Coronary artery (tissue), 2 donors: ENCODE results near the gene STIMATE.

Source experiments
- DNase-seq: peaks from one replicate; pipeline ENCODE4 v3.0.0-alpha.2; 2017; ENCODE audit warnings: low spot score
- H3K27ac ChIP-seq, 2 donors: fragments of 200-600 bp; sonication (generic); one replicate each; pipeline ENCODE4 v1.5.1; 2016 to 2019
- H3K4me3 ChIP-seq: fragments of 200-600 bp; sonication (generic); 2 replicates; pipeline ENCODE4 v1.5.1; 2016; ENCODE audit warnings: mild to moderate bottlenecking, moderate library complexity
- TF ChIP-seq, protein P1 (sequence below): fragments of 200-600 bp; sonication (generic); IDR thresholded peaks from one replicate; pipeline ENCODE4 v1.5.1; 2019; ENCODE audit warnings: antibody characterized with exemption

The STIMATE gene

DNA sequence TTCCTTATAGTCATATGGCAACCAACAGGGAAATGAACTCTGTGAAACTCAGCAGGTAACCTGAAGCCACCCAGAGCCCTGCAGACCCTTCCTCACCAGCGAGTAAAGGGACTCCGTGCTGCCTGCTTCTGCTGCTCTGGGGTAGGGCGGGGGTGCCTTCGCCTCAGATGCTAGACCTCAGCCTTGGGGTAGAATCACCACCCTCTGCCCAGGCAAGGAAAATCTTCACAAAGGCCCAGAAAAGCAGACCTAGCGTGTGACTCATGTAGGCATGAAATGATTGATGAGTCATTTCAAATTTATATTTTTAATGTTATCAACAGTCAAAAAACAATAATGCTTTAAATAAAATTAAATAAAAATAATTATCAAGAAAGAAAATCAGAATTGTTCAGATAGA, 6.6 kb downstream of the STIMATE start:
- H3K4me3 ChIP-seq: no peak overlapping the region
- H3K27ac ChIP-seq: peak overlapping the region; percentile 2 to 4
- no peak for DNase-seq
- TF ChIP-seq, protein P1, sequence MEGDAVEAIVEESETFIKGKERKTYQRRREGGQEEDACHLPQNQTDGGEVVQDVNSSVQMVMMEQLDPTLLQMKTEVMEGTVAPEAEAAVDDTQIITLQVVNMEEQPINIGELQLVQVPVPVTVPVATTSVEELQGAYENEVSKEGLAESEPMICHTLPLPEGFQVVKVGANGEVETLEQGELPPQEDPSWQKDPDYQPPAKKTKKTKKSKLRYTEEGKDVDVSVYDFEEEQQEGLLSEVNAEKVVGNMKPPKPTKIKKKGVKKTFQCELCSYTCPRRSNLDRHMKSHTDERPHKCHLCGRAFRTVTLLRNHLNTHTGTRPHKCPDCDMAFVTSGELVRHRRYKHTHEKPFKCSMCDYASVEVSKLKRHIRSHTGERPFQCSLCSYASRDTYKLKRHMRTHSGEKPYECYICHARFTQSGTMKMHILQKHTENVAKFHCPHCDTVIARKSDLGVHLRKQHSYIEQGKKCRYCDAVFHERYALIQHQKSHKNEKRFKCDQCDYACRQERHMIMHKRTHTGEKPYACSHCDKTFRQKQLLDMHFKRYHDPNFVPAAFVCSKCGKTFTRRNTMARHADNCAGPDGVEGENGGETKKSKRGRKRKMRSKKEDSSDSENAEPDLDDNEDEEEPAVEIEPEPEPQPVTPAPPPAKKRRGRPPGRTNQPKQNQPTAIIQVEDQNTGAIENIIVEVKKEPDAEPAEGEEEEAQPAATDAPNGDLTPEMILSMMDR: no peak

DNA sequence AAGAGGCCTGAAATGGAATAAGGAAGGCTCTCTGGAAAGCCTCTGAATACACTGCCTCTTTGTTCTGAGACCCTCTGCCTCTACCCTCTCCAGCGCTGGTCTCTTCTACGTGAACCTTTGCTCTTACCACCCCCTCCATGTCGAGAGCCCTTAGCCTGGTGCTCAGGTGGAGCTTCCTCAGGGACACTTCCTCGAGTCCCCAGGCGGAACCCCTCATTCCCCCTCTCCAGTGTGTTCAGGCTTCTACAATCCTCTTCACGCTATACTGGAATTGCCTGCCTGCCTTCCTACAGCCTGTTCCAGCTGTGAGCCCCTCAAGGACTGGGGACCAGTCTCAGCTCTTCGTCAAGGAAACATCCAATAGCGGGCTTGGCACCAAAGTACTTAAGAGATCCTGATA, 7.4 kb downstream of the STIMATE start:
- Histone ChIP-seq H3K4me3 (no peak overlapping the region), H3K27ac (peak overlapping the region; percentile 2 to 4)
- TF ChIP-seq, protein P1: no peak
- DNase-seq: no peak

DNA sequence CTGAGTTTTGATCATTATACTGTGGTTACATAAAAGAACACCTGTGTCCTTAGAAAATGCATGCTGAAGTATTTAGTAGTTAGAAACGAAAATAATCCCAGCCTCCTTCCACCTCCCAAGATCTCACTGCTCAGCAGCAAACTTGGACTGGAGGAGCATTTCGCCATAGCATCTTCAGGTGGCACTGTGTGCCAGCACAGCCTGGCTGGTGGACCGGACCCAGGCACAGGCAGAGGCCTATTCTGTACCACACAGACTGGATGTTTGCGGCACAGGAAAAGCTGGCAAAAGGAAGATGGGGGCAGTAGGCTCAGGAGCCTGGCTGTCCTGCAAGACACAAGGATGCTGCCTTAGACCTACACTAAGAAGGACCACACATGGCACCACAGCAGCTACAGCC, 10.2 kb downstream of the STIMATE start:
- TF ChIP-seq, protein P1: no peak
- DNase-seq: no peak
- H3K4me3 ChIP-seq: no peak overlapping the region

GRCh38 chr3:52886049-52886730, 11.2 kb downstream of the STIMATE start:
- no peak overlapping the region for H3K27ac ChIP-seq
- no peak overlapping the region for H3K4me3 ChIP-seq
- DNase-seq: no peak
- TF ChIP-seq, protein P1: no peak

More for the DNA sequence above, 10.2 kb downstream of the STIMATE start:
- no peak overlapping the region for H3K27ac ChIP-seq

GRCh38 chr3:52882377-52882776, 15.0 kb downstream of the STIMATE start:
- DNase-seq: no peak
- TF ChIP-seq, protein P1: no peak
- Histone ChIP-seq H3K4me3 (no peak overlapping the region), H3K27ac (no peak overlapping the region)

- H3K4me3 ChIP-seq: no peak overlapping the region
- TF ChIP-seq, protein P1: no peak
- no peak for DNase-seq
- H3K27ac ChIP-seq: no peak overlapping the region
Measured at GRCh38 chr3:52881871-52882270, 15.5 kb downstream of the STIMATE start.

DNA sequence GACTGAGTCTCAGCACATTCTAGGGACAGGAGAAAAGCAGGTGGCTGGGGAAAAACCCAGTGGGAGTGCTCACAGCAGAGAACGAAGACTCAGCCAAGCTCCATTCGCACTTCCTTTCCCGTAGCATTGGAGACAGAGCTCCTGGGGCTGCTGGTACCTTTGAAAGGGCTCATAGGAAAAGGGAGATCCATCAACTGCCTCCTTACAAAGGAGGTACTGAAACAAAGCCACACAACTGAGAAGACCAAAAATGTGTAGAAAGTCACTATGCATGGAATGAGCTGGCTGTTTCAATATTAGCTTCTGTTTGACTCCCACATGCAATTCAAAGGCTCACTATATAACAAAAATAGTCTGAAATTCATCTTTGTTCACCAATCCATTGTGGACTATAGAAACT, 16.9 kb downstream of the STIMATE start:
- no peak for DNase-seq
- no peak overlapping the region for H3K4me3 ChIP-seq
- H3K27ac ChIP-seq: no peak overlapping the region
- TF ChIP-seq, protein P1: no peak
